Breast epithelium (tissue), 4 donors: Measurements from ENCODE around the gene IGSF22. TPM values are rescaled to one million over a fixed set of nuclear protein-coding genes. Genes with fewer than 3 reads are reported as not detected.

Source experiments
- DNase-seq, 2 donors: peaks; one replicate each; pipeline ENCODE4 v3.0.0-alpha.2; 2019; ENCODE audit warnings: low spot score in 2 of 2
- H3K27ac ChIP-seq, 2 donors: fragments of 200-600 bp; sonication (generic) in 1 of 2; one replicate each; pipeline ENCODE4 v1.5.1; 2016 to 2019; ENCODE audit warnings: mild to moderate bottlenecking in 1 of 2
- H3K27me3 ChIP-seq, 2 donors: fragments of 200-600 bp; sonication (generic) in 1 of 2; one replicate each; pipeline versions ENCODE4 v1.5.1 to v1.6.0; 2017 to 2019; ENCODE audit warnings: control low read depth in 1 of 2, mild to moderate bottlenecking in 1 of 2
- H3K36me3 ChIP-seq: fragments of 200-600 bp; one replicate; pipeline ENCODE4 v1.5.1; 2019
- H3K4me1 ChIP-seq, 2 donors: fragments of 200-600 bp; sonication (generic); one replicate each; pipeline ENCODE4 v1.5.1; 2016 to 2019; ENCODE audit warnings: control low read depth in 1 of 2
- H3K4me3 ChIP-seq, 3 donors: fragments of 200-600 bp; sonication (generic); 1 replicate in 2 of 3; 2 replicates in 1 of 3; pipeline ENCODE4 v1.5.1; 2016 to 2019; ENCODE audit warnings: mild to moderate bottlenecking in 3 of 3, moderate library complexity in 2 of 3
- H3K9me3 ChIP-seq, 2 donors: fragments of 200-600 bp; sonication (generic) in 1 of 2; one replicate each; pipeline ENCODE4 v1.5.1; 2016 to 2019; ENCODE audit warnings: control low read depth in 1 of 2
- POLR2A ChIP-seq: fragments of 450-650 bp; IDR thresholded peaks from one replicate; pipeline ENCODE4 v1.6.1; 2016; ENCODE audit warnings: antibody characterized with exemption, mild to moderate bottlenecking, moderate library complexity
- POLR2AphosphoS5 ChIP-seq, 3 donors: sonication (generic); formaldehyde crosslinking; IDR thresholded peaks; one replicate each; pipeline ENCODE4 v1.6.1; 2017; ENCODE audit warnings: antibody characterized with exemption in 3 of 3
- intact Hi-C: fragments of 100-400 bp; cut with DNase I; formaldehyde crosslinking; loops from one replicate; pipeline ENCODE4 v1.15.1; 2023; ENCODE audit warnings: low total_unique reads
- total RNA-seq, 3 donors: library from RNA; depleted of rRNA; stranded (reverse); fragments of >200 nt; gene quantifications; one replicate each; pipeline ENCODE4 v1.1.0, GENCODE V29; 2016
- TF ChIP-seq, protein P1 (sequence below), 3 donors: fragments of 450-650 bp; IDR thresholded peaks; one replicate each; pipeline ENCODE4 v1.5.1; 2016 to 2017; ENCODE audit warnings: antibody characterized with exemption in 3 of 3, mild to moderate bottlenecking in 3 of 3, moderate library complexity in 3 of 3

The IGSF22 gene
- total RNA-seq, 3 donors from 2014 or later, result 0.44 to 0.66 TPM; not detected in 1

DNA sequence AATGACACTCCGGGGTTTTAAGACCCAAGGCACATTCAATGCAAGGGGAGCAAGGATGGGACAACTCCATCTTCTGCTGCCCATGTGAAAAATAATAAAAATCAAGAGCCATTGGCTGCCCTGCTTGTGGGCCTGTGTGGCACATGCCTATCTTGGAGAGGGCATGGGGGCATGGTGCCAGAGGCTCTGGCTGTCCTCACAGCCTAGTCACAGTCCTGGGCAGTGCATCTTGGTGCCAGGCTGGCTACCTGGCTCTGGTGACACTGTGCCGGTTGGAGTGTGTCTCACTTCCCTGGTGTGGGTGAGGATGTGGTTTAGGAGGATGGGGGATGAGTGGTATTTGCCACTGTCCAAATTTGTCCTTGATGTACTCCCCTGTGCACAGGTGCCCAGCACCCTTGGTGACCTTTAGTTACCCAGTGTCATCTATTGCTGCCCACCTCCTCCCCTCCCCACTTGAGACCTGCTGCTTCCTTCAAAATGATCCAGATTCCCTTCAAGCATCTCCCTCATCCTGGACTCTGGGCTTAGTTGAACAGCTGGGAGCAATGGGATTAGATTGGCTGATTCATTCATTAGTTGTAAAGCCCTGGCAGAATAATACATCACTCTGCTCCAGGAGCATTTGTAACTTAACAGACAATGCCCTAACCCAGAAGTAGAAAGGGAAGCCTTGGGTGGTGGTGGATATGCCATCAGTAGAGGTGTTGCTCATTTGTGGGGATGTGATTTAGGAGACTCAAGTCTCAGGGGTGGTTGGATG is 22.8 kb downstream of the IGSF22 start:
- TF ChIP-seq, protein P1, sequence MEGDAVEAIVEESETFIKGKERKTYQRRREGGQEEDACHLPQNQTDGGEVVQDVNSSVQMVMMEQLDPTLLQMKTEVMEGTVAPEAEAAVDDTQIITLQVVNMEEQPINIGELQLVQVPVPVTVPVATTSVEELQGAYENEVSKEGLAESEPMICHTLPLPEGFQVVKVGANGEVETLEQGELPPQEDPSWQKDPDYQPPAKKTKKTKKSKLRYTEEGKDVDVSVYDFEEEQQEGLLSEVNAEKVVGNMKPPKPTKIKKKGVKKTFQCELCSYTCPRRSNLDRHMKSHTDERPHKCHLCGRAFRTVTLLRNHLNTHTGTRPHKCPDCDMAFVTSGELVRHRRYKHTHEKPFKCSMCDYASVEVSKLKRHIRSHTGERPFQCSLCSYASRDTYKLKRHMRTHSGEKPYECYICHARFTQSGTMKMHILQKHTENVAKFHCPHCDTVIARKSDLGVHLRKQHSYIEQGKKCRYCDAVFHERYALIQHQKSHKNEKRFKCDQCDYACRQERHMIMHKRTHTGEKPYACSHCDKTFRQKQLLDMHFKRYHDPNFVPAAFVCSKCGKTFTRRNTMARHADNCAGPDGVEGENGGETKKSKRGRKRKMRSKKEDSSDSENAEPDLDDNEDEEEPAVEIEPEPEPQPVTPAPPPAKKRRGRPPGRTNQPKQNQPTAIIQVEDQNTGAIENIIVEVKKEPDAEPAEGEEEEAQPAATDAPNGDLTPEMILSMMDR (IDR thresholded peaks at IDR 0.05), result no peak
- TF ChIP-seq POLR2AphosphoS5 (IDR thresholded peaks at IDR 0.05) (no peak), POLR2A (no peak)
- Histone ChIP-seq H3K27ac (no peak overlapping the region), H3K27me3 (no peaks in the 10 kb centered on the region), H3K4me1 (peaks cover 11 to 18% of the 10 kb centered on the region in 2 donors), H3K4me3 (no peak overlapping the region), H3K36me3 (no peaks in the 10 kb centered on the region), H3K9me3 (no peaks in the 10 kb centered on the region)
- intact Hi-C loops, result no loop called here
- DNase-seq, result peak in 1 of 2 donors; percentile 20

DNA sequence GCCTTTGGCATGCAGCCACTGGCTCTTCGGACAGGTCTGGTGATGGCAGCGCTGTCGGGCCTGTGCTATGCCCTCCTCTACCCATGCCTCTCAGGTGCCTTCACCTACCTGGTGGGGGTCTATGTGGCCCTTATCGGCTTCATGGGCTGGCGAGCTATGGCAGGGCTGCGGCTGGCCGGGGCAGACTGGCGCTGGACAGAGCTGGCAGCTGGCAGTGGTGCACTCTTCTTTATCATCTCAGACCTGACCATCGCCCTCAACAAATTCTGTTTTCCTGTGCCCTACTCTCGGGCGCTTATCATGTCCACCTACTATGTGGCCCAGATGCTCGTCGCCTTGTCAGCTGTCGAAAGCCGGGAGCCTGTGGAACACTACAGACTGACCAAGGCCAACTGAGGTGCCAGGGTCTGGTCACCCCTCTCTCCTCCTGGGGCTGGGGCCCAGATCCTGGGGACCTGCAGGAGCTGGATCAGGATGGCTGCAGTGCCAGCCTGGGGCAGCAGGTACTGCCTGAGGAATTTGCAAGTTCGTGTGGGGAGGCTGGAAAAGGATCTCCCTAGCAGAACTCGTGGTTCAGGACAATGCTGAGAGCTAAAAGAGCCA is 24.3 kb downstream of the IGSF22 start:
- intact Hi-C loops, result no loop called here
- peak in 1 of 2 donors; percentile 43 for DNase-seq
- TF ChIP-seq, protein P1 (IDR thresholded peaks at IDR 0.05), result no peak

DNA sequence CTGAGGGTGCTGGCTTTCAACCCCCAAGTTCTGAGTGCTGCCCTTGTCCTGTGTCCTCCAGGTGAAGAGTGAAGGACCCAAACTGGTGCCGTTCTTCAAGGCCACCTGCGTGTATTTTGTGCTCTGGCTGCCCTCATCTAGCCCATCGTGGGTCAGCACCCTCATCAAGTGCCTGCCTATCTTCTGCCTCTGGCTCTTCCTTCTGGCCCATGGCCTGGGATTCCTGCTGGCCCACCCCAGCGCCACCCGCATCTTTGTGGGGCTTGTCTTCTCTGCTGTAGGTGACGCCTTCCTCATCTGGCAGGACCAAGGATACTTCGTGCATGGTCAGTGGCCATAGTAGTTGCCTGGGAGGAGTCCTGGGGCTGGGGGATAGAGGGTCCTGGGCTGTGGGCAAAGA is 25.1 kb downstream of the IGSF22 start:
- Histone ChIP-seq H3K4me3 (no peak overlapping the region), H3K27me3 (no peaks in the 10 kb centered on the region), H3K9me3 (no peaks in the 10 kb centered on the region), H3K4me1 (peaks cover 11 to 18% of the 10 kb centered on the region in 2 donors), H3K36me3 (no peaks in the 10 kb centered on the region), H3K27ac (peak overlapping the region; percentile 87 to 95)
- TF ChIP-seq POLR2AphosphoS5 (IDR thresholded peaks at IDR 0.05) (no peak), POLR2A (no peak)
- TF ChIP-seq, protein P1 (IDR thresholded peaks at IDR 0.05), result no peak
- intact Hi-C loops, result no loop called here
- peak in 1 of 2 donors; percentile 37 for DNase-seq

More for the DNA sequence above, 24.3 kb downstream of the IGSF22 start:
- Histone ChIP-seq H3K27me3 (no peaks in the 10 kb centered on the region), H3K4me1 (peaks cover 11 to 18% of the 10 kb centered on the region in 2 donors), H3K27ac (no peak overlapping the region), H3K4me3 (no peak overlapping the region), H3K9me3 (no peaks in the 10 kb centered on the region), H3K36me3 (no peaks in the 10 kb centered on the region)

DNA sequence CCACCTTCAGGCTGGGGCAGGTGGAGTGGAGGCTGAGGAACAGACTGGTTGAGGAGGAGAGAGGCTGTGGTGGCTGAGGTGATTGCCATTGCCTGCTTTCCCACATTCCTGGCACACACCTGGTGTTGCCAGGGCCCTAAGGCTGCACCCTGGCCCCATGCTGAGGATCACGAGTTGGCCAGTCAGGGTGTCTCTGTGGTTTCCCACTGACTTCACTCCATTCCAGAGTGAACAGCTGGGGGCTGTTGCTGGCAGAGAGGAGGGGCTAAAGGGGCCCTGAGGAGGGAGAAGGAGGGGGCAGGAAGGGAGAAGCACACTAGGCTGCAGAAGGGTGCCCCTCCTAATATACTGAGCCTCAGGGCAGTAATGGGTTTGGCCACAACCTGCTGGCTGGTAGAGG is 25.6 kb downstream of the IGSF22 start:
- peak overlapping the region; percentile 87 to 95 for H3K27ac ChIP-seq
- peaks cover 7 to 18% of the 10 kb centered on the region in 2 donors for H3K4me1 ChIP-seq
- peak overlapping the region in 1 of 3 donors; percentile 96 for H3K4me3 ChIP-seq
- no peaks in the 10 kb centered on the region for H3K27me3 ChIP-seq
- intact Hi-C loops, result no loop called here
- H3K9me3 ChIP-seq, result no peaks in the 10 kb centered on the region
- no peaks in the 10 kb centered on the region for H3K36me3 ChIP-seq
- peak in 1 of 3 donors; percentile 64 for TF ChIP-seq POLR2AphosphoS5 (IDR thresholded peaks at IDR 0.05)
- TF ChIP-seq, protein P1 (IDR thresholded peaks at IDR 0.05), result no peak
- DNase-seq, result peak; percentile 53 to 82

DNA sequence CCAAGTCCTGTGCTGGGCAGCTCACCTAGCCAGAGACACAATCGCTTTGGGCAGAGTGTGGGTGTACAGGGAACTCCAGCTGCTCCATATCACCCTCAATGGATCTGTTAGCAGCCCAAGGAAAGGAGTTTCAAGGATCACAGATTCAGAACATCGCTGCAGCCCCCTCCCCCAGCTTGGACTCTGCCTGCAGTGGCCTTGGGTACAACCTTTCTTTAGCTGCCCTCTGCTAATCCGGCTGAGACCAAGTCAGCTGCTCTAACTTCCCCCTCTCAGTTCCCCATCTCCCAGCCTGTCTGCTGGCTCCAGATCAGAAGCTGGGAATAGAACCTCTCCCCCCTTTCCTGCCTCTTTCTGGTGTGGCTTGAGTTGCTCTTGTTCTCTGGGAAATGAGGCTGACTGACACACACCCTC is 26.1 kb downstream of the IGSF22 start:
- H3K4me3 ChIP-seq, result peak overlapping the region; percentile 75 to 96 (median 77)
- no peak for DNase-seq
- peak overlapping the region; percentile 87 to 95 for H3K27ac ChIP-seq
- no peaks in the 10 kb centered on the region for H3K9me3 ChIP-seq
- intact Hi-C loops, result no loop called here
- no peaks in the 10 kb centered on the region for H3K27me3 ChIP-seq
- H3K36me3 ChIP-seq, result no peaks in the 10 kb centered on the region
- TF ChIP-seq POLR2AphosphoS5 (IDR thresholded peaks at IDR 0.05), result no peak
- TF ChIP-seq POLR2A, result no peak
- TF ChIP-seq, protein P1 (IDR thresholded peaks at IDR 0.05), result no peak
- H3K4me1 ChIP-seq, result peaks cover 7 to 18% of the 10 kb centered on the region in 2 donors
